ENCODE results near the gene NUDT17. TPM values are rescaled to one million over a fixed set of nuclear protein-coding genes. Genes with fewer than 3 reads are reported as not detected.
"Not testable (repeated sequence)": the region's sequence is repeated elsewhere in the genome, so short reads cannot be mapped to it uniquely, and the experiment has no call there.

Gene NUDT17
- total RNA-seq, 2 experiments from 2014 or later = 2.5 to 2.7 TPM

DNA sequence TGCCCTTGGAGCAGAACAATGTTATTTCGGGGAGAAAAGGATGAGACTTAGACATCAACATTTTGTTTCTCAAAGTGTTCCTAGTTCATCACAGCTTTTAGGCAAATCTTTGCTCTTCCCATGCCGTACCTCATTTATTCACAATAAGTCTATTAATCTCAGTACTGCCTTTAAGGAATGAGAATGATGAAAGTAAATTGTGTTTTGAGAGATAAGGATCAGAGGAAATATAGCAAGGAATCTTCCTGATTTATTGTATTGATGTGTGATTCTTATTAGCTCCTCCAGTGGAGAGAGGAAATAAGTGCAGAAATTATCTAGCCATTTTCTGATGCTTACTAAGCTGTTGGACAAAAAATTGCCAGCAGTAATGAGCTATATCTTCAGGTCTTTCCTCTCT, 19.4 kb upstream of the NUDT17 start:
- H3K27ac Mint-ChIP-seq = peak overlapping the region; percentile 18
- ChIA-PET POLR2A (interaction anchor here (0.6 to 3.7 kb wide), 7 partner anchors 13 to 212 kb away, joined by 3 to 29 read pairs (median 4); partner anchors contain the start of genes ANKRD34A, NUDT17, POLR3GL and RBM8A), CTCF (interaction anchor here (1.0 to 4.0 kb wide), 5 partner anchors 10 to 153 kb away, joined by 3 to 46 read pairs (median 4); partner anchors contain the start of genes NUDT17 and PIAS3)
- H3K36me3 Mint-ChIP-seq (ENCODE audit: low read depth) = peaks cover 56% of the 10 kb centered on the region
- H3K4me1 Mint-ChIP-seq = peaks cover 40% of the 10 kb centered on the region
- DNase-seq = no peak
- H3K4me3 Mint-ChIP-seq = peak overlapping the region; percentile 99
- H3K9me3 Mint-ChIP-seq = no peaks in the 10 kb centered on the region
- no peaks in the 10 kb centered on the region for H3K27me3 Mint-ChIP-seq

DNA sequence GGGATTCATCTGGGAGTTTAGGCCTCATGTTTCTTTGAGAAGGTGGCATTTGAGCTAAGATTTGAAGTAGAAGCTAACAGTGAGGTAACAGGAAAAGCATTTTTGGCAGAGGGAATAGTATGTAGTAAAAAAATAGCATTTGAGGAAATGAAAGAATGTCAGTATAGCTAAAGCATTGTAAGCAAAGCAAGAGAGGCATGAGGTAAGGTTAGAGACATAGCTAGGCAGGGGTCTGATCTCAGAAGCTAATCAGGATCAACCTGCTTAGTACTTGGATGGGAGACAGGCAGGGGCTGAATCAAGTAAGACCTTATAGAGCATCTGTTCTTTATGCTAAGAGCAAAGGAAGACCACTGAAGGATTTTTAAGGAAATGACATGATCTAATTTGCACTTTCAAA, 17.5 kb upstream of the NUDT17 start:
- POLR2A ChIA-PET = interaction anchor here (1.5 to 2.0 kb wide), 3 partner anchors 18 to 136 kb away, joined by 3 to 6 read pairs (median 3); partner anchors contain the start of gene NUDT17
- no peak for DNase-seq
- CTCF ChIA-PET = interaction anchor here (0.6 to 2.5 kb wide), 4 partner anchors 18 to 180 kb away, joined by 3 to 15 read pairs (median 3); partner anchors contain the start of gene NUDT17
- Mint-ChIP-seq H3K27ac (peak overlapping the region; percentile 29), H3K27me3 (no peaks in the 10 kb centered on the region), H3K9me3 (no peaks in the 10 kb centered on the region), H3K36me3 (ENCODE audit: low read depth) (peaks cover 73% of the 10 kb centered on the region), H3K4me1 (peaks cover 42% of the 10 kb centered on the region), H3K4me3 (no peak overlapping the region)

DNA sequence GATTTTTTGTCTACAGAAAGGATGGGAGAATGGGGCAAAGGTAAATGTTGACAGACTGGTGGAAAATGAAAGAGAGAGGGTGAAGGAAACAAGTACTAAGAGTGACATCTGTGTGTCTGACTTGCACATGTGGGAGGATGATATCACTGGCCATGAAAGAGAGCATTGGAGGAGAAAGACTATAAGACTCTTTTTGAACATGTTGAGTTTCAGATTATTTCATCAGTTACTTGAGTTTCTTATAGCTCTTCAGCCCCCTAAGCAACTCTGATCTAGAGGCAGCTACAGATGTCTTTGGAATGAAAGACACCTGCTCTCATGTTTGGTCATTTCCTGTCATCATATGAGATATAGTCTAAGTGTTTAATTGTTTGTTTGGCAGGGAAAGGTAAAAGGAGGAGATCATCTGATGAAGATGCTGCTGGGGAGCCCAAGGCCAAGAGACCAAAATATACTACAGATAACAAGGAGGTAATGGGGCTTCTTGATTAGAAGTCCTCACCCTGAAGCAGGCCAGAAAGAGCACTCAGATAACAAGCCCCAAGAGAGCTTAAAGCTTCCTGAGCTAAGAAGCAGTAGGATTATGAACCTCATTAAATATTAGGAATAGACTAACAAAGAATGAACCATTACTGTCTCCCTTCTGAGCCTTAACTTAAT, 16.9 kb upstream of the NUDT17 start:
- POLR2A ChIA-PET = interaction anchor here (1.5 to 2.0 kb wide), 3 partner anchors 17 to 135 kb away, joined by 3 to 6 read pairs (median 3); partner anchors contain the start of gene NUDT17
- Mint-ChIP-seq H3K4me3 (no peak overlapping the region), H3K27me3 (no peaks in the 10 kb centered on the region), H3K9me3 (no peaks in the 10 kb centered on the region), H3K27ac (peak overlapping the region; percentile 29), H3K36me3 (ENCODE audit: low read depth) (peaks cover 78% of the 10 kb centered on the region), H3K4me1 (peaks cover 42% of the 10 kb centered on the region)
- CTCF ChIA-PET = interaction anchor here (0.6 to 2.5 kb wide), 4 partner anchors 17 to 179 kb away, joined by 3 to 15 read pairs (median 3); partner anchors contain the start of gene NUDT17
- DNase-seq = no peak

DNA sequence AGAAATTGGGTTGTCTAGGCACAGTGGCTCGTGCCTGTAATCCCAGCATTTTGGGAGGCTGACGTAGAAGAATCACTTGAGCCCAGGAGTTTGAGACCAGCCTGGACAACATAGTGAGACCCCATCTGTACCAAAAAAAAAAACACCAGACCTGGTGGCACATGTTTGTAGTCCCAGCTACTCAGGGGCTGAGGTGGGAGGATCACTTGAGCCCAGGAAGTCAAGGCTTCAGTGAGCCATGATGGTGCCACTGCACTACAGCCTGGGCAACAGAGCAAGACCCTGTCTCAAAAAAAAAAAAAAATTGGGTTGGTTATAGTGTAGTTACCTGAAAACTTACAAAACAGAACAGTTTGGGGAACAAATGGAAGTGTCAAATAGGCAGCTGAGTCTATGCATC, 14.6 kb upstream of the NUDT17 start:
- H3K27me3 Mint-ChIP-seq, DNase-seq, POLR2A ChIA-PET, H3K4me3 Mint-ChIP-seq, H3K27ac Mint-ChIP-seq, H3K9me3 Mint-ChIP-seq: not testable (repeated sequence)
- CTCF ChIA-PET = interaction anchor here (1.5 kb wide), 1 partner anchor 15 kb away, joined by 5 read pairs; the partner anchor contains the start of gene NUDT17
- Mint-ChIP-seq H3K36me3 (ENCODE audit: low read depth) (peaks cover 74% of the 10 kb centered on the region), H3K4me1 (peaks cover 27% of the 10 kb centered on the region)

DNA sequence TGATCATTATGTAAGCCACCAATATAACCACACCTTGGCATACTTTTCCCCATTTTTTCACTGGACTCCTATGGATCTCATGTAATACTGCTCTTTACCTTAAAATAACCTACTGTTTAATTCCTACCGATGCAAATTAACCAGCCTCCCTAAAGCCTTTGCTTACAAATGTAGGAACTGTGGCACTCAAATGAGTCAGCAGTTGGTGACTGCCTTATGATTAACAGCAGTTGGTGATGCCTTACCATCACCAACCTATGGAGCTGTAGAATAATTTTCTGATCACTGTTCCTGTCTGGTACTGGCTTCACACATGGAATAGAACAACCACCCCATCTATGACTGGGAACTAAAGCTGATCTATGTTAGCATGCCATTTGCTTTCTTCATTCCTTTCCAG, 7.8 kb upstream of the NUDT17 start:
- no peaks in the 10 kb centered on the region for H3K4me1 Mint-ChIP-seq
- POLR2A ChIA-PET = interaction anchor here (0.6 kb wide), 1 partner anchor 9 kb away, joined by 4 read pairs; no protein-coding TSS in a partner anchor
- H3K36me3 Mint-ChIP-seq (ENCODE audit: low read depth) = peaks cover 68% of the 10 kb centered on the region
- no peaks in the 10 kb centered on the region for H3K27me3 Mint-ChIP-seq
- CTCF ChIA-PET = interaction anchor here (1.0 to 1.4 kb wide), 2 partner anchors 8 to 10 kb away, joined by 3 to 5 read pairs; partner anchors contain the start of gene NUDT17
- no peak overlapping the region for H3K27ac Mint-ChIP-seq
- H3K9me3 Mint-ChIP-seq = no peaks in the 10 kb centered on the region
- H3K4me3 Mint-ChIP-seq = no peak overlapping the region
- no peak for DNase-seq

DNA sequence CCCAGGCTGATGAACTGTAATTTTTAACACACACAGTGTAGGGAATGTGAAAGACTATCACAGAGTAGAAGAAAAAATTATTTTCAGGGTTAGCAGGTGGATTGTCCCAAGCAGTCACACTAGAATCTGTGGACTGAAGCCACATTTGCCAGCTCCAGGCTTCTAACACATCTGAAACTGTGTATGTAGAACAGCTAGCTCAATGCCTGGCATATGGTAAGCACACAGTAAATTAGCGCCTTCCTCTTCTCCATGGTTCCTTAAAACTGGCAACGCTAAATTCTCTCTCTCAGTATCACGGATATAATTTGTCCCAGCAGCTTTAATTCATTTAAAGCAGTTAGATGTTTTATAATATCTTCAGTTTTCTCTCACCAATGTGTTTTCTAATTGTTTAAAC, 2.4 kb upstream of the NUDT17 start:
- ChIA-PET CTCF (interaction anchor here (1.0 to 8.9 kb wide), 5 partner anchors 11 to 168 kb away, joined by 3 to 182 read pairs (median 46); partner anchors contain the start of genes LIX1L, PIAS3, POLR3C and RNF115), POLR2A (interaction anchor here (1.0 kb wide), 2 partner anchors 17 to 18 kb away, joined by 3 read pairs; partner anchors contain the start of gene POLR3C)
- peaks cover 35% of the 10 kb centered on the region for H3K36me3 Mint-ChIP-seq (ENCODE audit: low read depth)
- H3K27me3 Mint-ChIP-seq = no peaks in the 10 kb centered on the region
- no peak overlapping the region for H3K27ac Mint-ChIP-seq
- no peaks in the 10 kb centered on the region for H3K9me3 Mint-ChIP-seq
- H3K4me1 Mint-ChIP-seq = peaks cover 7% of the 10 kb centered on the region
- H3K4me3 Mint-ChIP-seq = no peak overlapping the region
- no peak for DNase-seq

DNA sequence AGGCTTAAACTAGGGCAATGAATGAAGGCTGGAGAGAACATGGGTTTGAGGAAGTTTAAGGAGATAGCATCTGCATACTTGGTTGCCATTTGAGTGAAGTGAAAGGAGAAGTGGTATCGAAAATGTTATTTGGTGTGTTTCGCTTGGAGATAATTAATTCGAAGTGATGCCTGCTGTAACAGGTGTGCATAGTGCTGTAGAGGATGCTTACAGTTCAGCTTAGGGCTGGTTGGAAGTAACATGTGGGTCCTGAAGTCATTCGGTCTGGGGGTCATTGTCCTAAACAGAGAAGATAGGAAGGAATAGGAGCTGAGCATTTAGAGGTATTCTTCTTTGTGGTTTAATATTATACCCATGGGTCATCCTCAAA, 301 bp upstream of the NUDT17 start:
- DNase-seq = no peak
- no peak overlapping the region for H3K27ac Mint-ChIP-seq
- ChIA-PET CTCF (interaction anchor here (0.6 to 8.9 kb wide), 53 partner anchors 8 to 201 kb away, joined by 3 to 182 read pairs (median 6); partner anchors contain the start of genes ANKRD34A, ANKRD35, HJV and ITGA10), POLR2A (interaction anchor here (0.7 to 6.9 kb wide), 19 partner anchors 10 to 564 kb away, joined by 3 to 71 read pairs (median 5); partner anchors contain the start of genes ANKRD34A, LIX1L, PEX11B and PIAS3)
- H3K27me3 Mint-ChIP-seq = no peaks in the 10 kb centered on the region
- H3K36me3 Mint-ChIP-seq (ENCODE audit: low read depth) = peaks cover 31% of the 10 kb centered on the region
- H3K9me3 Mint-ChIP-seq = no peaks in the 10 kb centered on the region
- H3K4me3 Mint-ChIP-seq = no peak overlapping the region
- peaks cover 7% of the 10 kb centered on the region for H3K4me1 Mint-ChIP-seq

DNA sequence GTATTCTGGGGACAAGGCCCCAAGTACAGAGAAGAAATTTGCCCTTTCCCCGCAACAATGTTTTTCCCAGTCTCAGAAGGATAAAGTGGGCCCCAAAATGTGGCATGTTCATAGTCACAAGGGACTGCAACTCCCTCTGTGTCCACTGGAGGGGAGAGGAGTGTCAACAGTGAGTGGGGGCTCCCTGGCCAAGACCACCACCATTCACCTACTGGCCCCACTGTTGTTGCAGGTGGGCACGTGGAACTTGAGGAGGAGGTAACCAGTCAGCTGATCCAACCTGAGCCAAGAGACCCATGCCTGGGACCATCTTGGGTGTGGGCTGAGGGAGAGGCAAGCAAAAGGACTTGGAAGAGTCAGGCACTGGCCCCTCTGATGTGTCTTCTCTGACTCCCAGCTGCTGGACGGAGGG, 777 bp downstream of the NUDT17 start:
- Mint-ChIP-seq H3K36me3 (ENCODE audit: low read depth) (peaks cover 32% of the 10 kb centered on the region), H3K9me3 (no peaks in the 10 kb centered on the region), H3K27ac (no peak overlapping the region), H3K4me3 (no peak overlapping the region), H3K4me1 (peaks cover 7% of the 10 kb centered on the region), H3K27me3 (no peaks in the 10 kb centered on the region)
- peak; percentile 46 for DNase-seq
- ChIA-PET CTCF (interaction anchor here (0.6 to 8.9 kb wide), 35 partner anchors 9 to 192 kb away, joined by 3 to 182 read pairs (median 9); partner anchors contain the start of genes ANKRD34A, ANKRD35, HJV and LIX1L), POLR2A (interaction anchor here (1.1 to 6.9 kb wide), 15 partner anchors 8 to 206 kb away, joined by 3 to 71 read pairs (median 8); partner anchors contain the start of genes ANKRD34A, LIX1L, PEX11B and PIAS3)

DNA sequence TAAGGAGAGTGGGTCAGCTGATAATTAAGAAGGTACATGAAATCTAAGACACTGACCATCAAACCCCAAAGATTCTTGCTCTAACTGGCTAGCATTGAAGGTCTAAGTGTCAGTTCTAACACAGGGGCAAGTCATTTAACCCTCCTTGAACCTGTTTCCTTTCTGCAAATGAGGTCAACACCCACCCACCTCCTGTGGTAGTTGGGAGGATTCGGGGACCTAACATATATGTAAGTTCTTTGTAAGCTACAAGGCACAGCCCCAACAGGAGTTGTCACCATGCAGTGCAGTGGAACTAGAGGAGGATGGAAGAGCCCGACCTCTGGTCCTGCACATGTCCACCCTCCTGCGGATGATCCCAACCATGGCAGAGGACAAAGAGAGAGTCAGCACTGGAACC, 2.4 kb downstream of the NUDT17 start:
- no peak overlapping the region for H3K4me3 Mint-ChIP-seq
- H3K9me3 Mint-ChIP-seq = no peaks in the 10 kb centered on the region
- H3K4me1 Mint-ChIP-seq = peaks cover 7% of the 10 kb centered on the region
- H3K27ac Mint-ChIP-seq = no peak overlapping the region
- no peaks in the 10 kb centered on the region for H3K27me3 Mint-ChIP-seq
- CTCF ChIA-PET = interaction anchor here (1.2 to 8.9 kb wide), 9 partner anchors 10 to 163 kb away, joined by 3 to 182 read pairs (median 9); partner anchors contain the start of genes ANKRD34A, ANKRD35, ITGA10 and PIAS3
- DNase-seq = no peak
- POLR2A ChIA-PET = interaction anchor here (1.2 to 6.9 kb wide), 4 partner anchors 11 to 117 kb away, joined by 3 to 71 read pairs (median 16); partner anchors contain the start of genes ANKRD34A, PIAS3, POLR3C and POLR3GL
- peaks cover 19% of the 10 kb centered on the region for H3K36me3 Mint-ChIP-seq (ENCODE audit: low read depth)

DNA sequence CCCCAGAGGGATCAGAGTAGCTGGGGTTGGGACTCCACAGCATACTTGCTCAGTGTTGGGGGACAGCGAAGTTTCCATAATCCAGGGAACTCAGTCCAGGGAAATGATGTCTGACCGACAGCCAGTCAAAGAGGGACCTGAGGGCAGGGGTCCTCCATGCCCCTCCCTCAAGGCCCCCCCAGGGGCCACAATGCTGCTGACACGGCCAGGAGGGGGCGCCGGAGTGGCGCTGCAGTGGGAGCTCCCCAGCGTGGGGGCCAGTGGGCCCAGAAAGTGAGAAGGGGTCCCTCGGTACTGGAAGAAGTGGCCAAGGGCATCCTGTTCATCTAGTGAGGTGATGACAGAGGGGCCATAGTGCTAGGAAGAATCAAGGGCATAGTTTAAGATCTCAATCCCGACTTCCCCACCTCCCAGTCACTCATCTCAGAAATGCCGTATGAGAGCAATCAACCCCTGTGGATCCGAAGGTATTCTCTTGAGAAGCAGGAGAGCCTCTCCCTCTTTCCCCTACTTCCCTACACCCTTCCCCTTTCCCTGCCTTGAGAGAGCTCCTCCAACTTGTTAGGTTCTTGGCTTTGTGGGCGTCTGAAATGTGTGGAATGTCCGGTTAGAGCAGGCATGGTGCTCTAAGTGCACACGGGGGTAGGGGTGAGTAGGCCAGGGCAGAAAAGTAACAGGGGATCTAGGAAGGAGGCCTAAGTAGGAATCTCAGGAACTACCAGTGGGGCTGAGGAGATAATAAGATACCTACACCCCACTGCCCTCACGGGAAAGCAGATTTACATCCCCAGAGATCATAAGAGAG, 4.1 kb downstream of the NUDT17 start:
- ChIA-PET CTCF (interaction anchor here (0.7 to 8.9 kb wide), 8 partner anchors 10 to 172 kb away, joined by 3 to 182 read pairs (median 7); partner anchors contain the start of genes HJV, ITGA10 and PIAS3), POLR2A (interaction anchor here (1.0 to 6.9 kb wide), 3 partner anchors 9 to 159 kb away, joined by 3 to 71 read pairs (median 3); partner anchors contain the start of genes PIAS3 and RBM8A)
- Mint-ChIP-seq H3K27me3 (no peaks in the 10 kb centered on the region), H3K36me3 (ENCODE audit: low read depth) (peaks cover 27% of the 10 kb centered on the region), H3K9me3 (no peaks in the 10 kb centered on the region), H3K4me3 (no peak overlapping the region), H3K27ac (no peak overlapping the region), H3K4me1 (peaks cover 7% of the 10 kb centered on the region)
- no peak for DNase-seq

DNA sequence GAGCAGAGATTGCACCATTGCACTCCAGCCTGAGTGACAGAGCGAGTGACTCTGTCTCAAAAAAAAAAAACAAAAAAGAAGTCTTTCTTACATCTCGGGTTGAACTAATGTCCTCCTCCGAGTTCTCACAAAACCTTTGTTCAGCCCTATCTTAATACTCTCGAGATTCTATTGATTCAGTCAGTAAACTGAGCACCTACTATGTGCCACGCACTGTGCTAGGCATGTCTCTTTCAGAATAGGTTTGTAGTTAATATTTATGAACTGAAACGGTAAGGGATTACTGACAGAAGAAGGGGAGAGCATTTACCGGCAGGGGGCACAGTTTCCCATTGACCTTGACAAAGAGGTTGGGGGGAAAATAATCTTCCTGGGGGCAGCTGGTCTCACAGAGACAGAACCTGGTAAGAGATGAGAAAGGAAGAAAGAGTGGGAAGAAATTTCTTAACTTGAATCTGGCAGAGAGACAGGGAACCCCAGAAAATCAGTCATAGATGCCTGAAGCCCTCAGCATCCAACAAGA, 10.1 kb downstream of the NUDT17 start:
- no peak overlapping the region for H3K27ac Mint-ChIP-seq
- POLR2A ChIA-PET = interaction anchor here (1.0 kb wide), 1 partner anchor 10 kb away, joined by 3 read pairs; the partner anchor contains the start of gene NUDT17
- CTCF ChIA-PET = interaction anchor here (0.9 to 11.1 kb wide), 2 partner anchors 9 to 158 kb away, joined by 3 to 182 read pairs; partner anchors contain the start of gene NUDT17
- H3K36me3 Mint-ChIP-seq (ENCODE audit: low read depth) = peaks cover 34% of the 10 kb centered on the region
- no peak for DNase-seq
- H3K4me1 Mint-ChIP-seq = peaks cover 16% of the 10 kb centered on the region
- H3K4me3 Mint-ChIP-seq = no peak overlapping the region
- no peaks in the 10 kb centered on the region for H3K9me3 Mint-ChIP-seq
- no peaks in the 10 kb centered on the region for H3K27me3 Mint-ChIP-seq

Data from activated CD4-positive, alpha-beta memory T cell treated with anti-CD3 and anti-CD28 coated beads, Interleukin-2, amount 10 ng/mL, durations not matched to agents 7 days and 5 days (primary cell).